Trophoblast cell (in vitro differentiated cells and primary cell): ENCODE data around the gene NOC2L.
"Not testable (repeated sequence)": the region's sequence is repeated elsewhere in the genome, so short reads cannot be mapped to it uniquely, and the experiment has no call there.

ENCODE experiments used
- DNase-seq, 2 donors: peaks; one replicate each; pipeline ENCODE4 v3.0.0-alpha.2; 2016
- H2AFZ ChIP-seq: 2 replicates; pipeline ENCODE4 v1.6.1; 2013; ENCODE audit warnings: low read length, moderate library complexity, mild to moderate bottlenecking; ENCODE audit not compliant: insufficient read depth, poor library complexity
- H2AK5ac ChIP-seq: 2 replicates; pipeline ENCODE4 v1.6.1; 2013; ENCODE audit warnings: mild to moderate bottlenecking, low read length
- H2BK120ac ChIP-seq: 2 replicates; pipeline ENCODE4 v1.6.1; 2013; ENCODE audit warnings: low read length, mild to moderate bottlenecking, moderate library complexity; ENCODE audit not compliant: insufficient read depth, poor library complexity
- H2BK12ac ChIP-seq: 2 replicates; pipeline ENCODE4 v1.6.1; 2013; ENCODE audit warnings: mild to moderate bottlenecking, low read length, moderate library complexity
- H2BK5ac ChIP-seq: 2 replicates; pipeline ENCODE4 v1.6.1; 2013; ENCODE audit warnings: low read length, low read depth, moderate library complexity, mild to moderate bottlenecking; ENCODE audit not compliant: poor library complexity
- H3K14ac ChIP-seq: 2 replicates; pipeline ENCODE4 v1.6.1; 2013; ENCODE audit warnings: mild to moderate bottlenecking, low read length
- H3K18ac ChIP-seq: 2 replicates; pipeline ENCODE4 v1.6.1; 2013; ENCODE audit warnings: mild to moderate bottlenecking, low read length
- H3K23ac ChIP-seq: 2 replicates; pipeline ENCODE4 v1.6.1; 2013; ENCODE audit warnings: low read length
- H3K27ac ChIP-seq: 2 replicates; pipeline ENCODE4 v1.5.1; 2013; ENCODE audit warnings: low read depth, mild to moderate bottlenecking, inconsistent platforms, low read length, moderate library complexity
- H3K27me3 ChIP-seq: 2 replicates; pipeline ENCODE4 v1.6.1; 2013; ENCODE audit warnings: inconsistent platforms, mild to moderate bottlenecking, low read length, moderate library complexity; ENCODE audit not compliant: insufficient read depth
- H3K36me3 ChIP-seq, 2 experiments: 1 replicate in 1 of 2; 2 replicates in 1 of 2; pipeline ENCODE4 v1.6.1; 2013; ENCODE audit warnings: low read length in 2 of 2, mild to moderate bottlenecking in 2 of 2, moderate library complexity in 1 of 2; ENCODE audit not compliant: insufficient read depth in 2 of 2, control insufficient read depth in 1 of 2
- H3K4ac ChIP-seq: 2 replicates; pipeline ENCODE4 v1.6.1; 2013; ENCODE audit warnings: low read depth, mild to moderate bottlenecking, low read length, moderate library complexity
- H3K4me1 ChIP-seq, 2 experiments: 1 replicate in 1 of 2; 2 replicates in 1 of 2; pipeline ENCODE4 v1.6.1; 2013; ENCODE audit warnings: low read length in 2 of 2, mild to moderate bottlenecking in 2 of 2, moderate library complexity in 1 of 2; ENCODE audit not compliant: insufficient read depth in 2 of 2, control insufficient read depth in 1 of 2
- H3K4me2 ChIP-seq: 2 replicates; pipeline ENCODE4 v1.6.1; 2013; ENCODE audit warnings: inconsistent platforms, mild to moderate bottlenecking, low read length, moderate library complexity
- H3K4me3 ChIP-seq: 2 replicates; pipeline ENCODE4 v1.5.1; 2013; ENCODE audit warnings: mild to moderate bottlenecking, low read depth, low read length, inconsistent platforms
- H3K79me1 ChIP-seq: one replicate; pipeline ENCODE4 v1.6.1; 2013; ENCODE audit warnings: low read length
- H3K79me2 ChIP-seq: 2 replicates; pipeline ENCODE4 v1.6.1; 2013; ENCODE audit warnings: low read length, mild to moderate bottlenecking; ENCODE audit not compliant: control insufficient read depth, insufficient read depth, poor library complexity
- H3K9ac ChIP-seq: 2 replicates; pipeline ENCODE4 v1.6.1; 2013; ENCODE audit warnings: mild to moderate bottlenecking, low read length
- H3K9me3 ChIP-seq: 2 replicates; pipeline ENCODE4 v1.6.1; 2013; ENCODE audit warnings: low read depth, mild to moderate bottlenecking, control low read depth, inconsistent platforms, low read length; ENCODE audit not compliant: insufficient read depth
- H4K12ac ChIP-seq: 2 replicates; pipeline ENCODE4 v1.6.1; 2013; ENCODE audit warnings: low read depth, mild to moderate bottlenecking, low read length, moderate library complexity
- H4K8ac ChIP-seq: 2 replicates; pipeline ENCODE4 v1.6.1; 2013; ENCODE audit warnings: low read depth, mild to moderate bottlenecking, low read length, moderate library complexity
- H4K91ac ChIP-seq: one replicate; pipeline ENCODE4 v1.6.1; 2013; ENCODE audit warnings: low read depth, mild to moderate bottlenecking, low read length, moderate library complexity
- WGBS: extraction: QIAGEN DNeasy Blood & Tissue Kit; methylation state at CpG from one replicate; pipeline ENCODE4 v1.1.7; 2013; ENCODE audit warnings: missing lambda C conversion rate; ENCODE audit not compliant: insufficient read length, insufficient coverage; ENCODE audit errors: extremely low coverage; 5-methylcytosine and 5-hydroxymethylcytosine counted together

NOC2L gene

DNA sequence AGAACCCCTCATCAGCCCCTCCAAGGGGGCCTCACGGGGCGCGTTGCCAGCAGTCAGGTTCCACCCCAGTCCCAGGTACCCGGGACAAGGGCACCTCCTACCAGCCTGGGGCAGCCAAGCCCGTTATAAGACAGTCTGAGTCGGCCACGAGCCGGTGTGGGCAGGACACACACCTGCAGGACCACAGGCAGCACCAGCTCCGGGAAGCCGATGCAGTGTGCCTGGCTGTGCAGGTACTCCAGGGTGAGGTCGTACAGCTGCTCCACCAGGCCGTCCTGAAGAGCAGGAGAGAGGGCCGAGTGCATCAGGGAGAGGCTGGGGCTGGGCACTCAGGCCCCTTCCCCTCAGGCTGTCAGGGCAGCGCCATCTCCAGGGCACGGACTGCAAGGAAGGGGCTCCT, 11.1 kb downstream of the NOC2L start:
- Histone ChIP-seq H3K9ac (no peak overlapping the region), H2BK120ac (no peak overlapping the region), H3K18ac (no peak overlapping the region), H2BK5ac (no peak overlapping the region), H3K4me3 (no peak overlapping the region), H2AK5ac (no peak overlapping the region), H3K27me3 (no peaks in the 10 kb centered on the region), H3K79me1 (no peaks in the 10 kb centered on the region), H4K8ac (no peak overlapping the region), H3K36me3 (peaks cover 83 to 89% of the 10 kb centered on the region in 2 experiments), H3K79me2 (no peaks in the 10 kb centered on the region), H3K4me2 (no peak overlapping the region), H4K91ac (no peak overlapping the region), H3K23ac (no peak overlapping the region), H3K4me1 (peaks cover 2 to 3% of the 10 kb centered on the region in 2 experiments), H3K4ac (no peak overlapping the region), H3K27ac (no peak overlapping the region), H2BK12ac (no peak overlapping the region), H3K9me3 (peaks cover 6% of the 10 kb centered on the region), H2AFZ (no peak overlapping the region), H4K12ac (no peak overlapping the region), H3K14ac (no peak overlapping the region)
- DNase-seq, result no peak
- WGBS, result no CpG with 5 or more reads among the region's 15 CpGs

GRCh38 chr1:946811-947210, 12.2 kb downstream of the NOC2L start:
- H3K23ac ChIP-seq, H4K12ac ChIP-seq, H3K18ac ChIP-seq, H3K9ac ChIP-seq, H2BK120ac ChIP-seq, H3K27me3 ChIP-seq, H2AK5ac ChIP-seq, H3K9me3 ChIP-seq, H3K27ac ChIP-seq, H3K79me2 ChIP-seq, H4K91ac ChIP-seq, H3K4me2 ChIP-seq, H3K4ac ChIP-seq, H2AFZ ChIP-seq, H2BK12ac ChIP-seq, H3K79me1 ChIP-seq, H4K8ac ChIP-seq, H3K4me3 ChIP-seq, DNase-seq, H2BK5ac ChIP-seq, H3K14ac ChIP-seq: not testable (repeated sequence)
- Histone ChIP-seq H3K4me1 (peaks cover 11 to 12% of the 10 kb centered on the region in 2 experiments), H3K36me3 (peaks cover 72 to 77% of the 10 kb centered on the region in 2 experiments)
- no CpG with 5 or more reads among the region's 13 CpGs for WGBS

- peaks cover 6% of the 10 kb centered on the region for H3K9me3 ChIP-seq
- H2BK5ac ChIP-seq, result no peak overlapping the region
- no peak overlapping the region for H3K27ac ChIP-seq
- H3K36me3 ChIP-seq, result peaks cover 63 to 69% of the 10 kb centered on the region in 2 experiments
- no peak overlapping the region for H2BK12ac ChIP-seq
- no peak overlapping the region for H3K23ac ChIP-seq
- H4K12ac ChIP-seq, result no peak overlapping the region
- no peak overlapping the region for H3K14ac ChIP-seq
- no peak overlapping the region for H2AK5ac ChIP-seq
- H3K4me2 ChIP-seq, result no peak overlapping the region
- H3K18ac ChIP-seq, result no peak overlapping the region
- H2BK120ac ChIP-seq, result no peak overlapping the region
- H3K27me3 ChIP-seq, result no peaks in the 10 kb centered on the region
- H3K4me1 ChIP-seq, result peaks cover 16 to 18% of the 10 kb centered on the region in 2 experiments
- WGBS, result no CpG with 5 or more reads among the region's 29 CpGs
- no peak overlapping the region for H3K4me3 ChIP-seq
- peaks cover 13% of the 10 kb centered on the region for H3K79me1 ChIP-seq
- DNase-seq, result no peak
- no peak overlapping the region for H4K91ac ChIP-seq
- H3K9ac ChIP-seq, result no peak overlapping the region
- no peak overlapping the region for H4K8ac ChIP-seq
- H3K79me2 ChIP-seq, result no peaks in the 10 kb centered on the region
- no peak overlapping the region for H2AFZ ChIP-seq
- no peak overlapping the region for H3K4ac ChIP-seq
Observed at GRCh38 chr1:945688-946556, 13.1 kb downstream of the NOC2L start.

DNA sequence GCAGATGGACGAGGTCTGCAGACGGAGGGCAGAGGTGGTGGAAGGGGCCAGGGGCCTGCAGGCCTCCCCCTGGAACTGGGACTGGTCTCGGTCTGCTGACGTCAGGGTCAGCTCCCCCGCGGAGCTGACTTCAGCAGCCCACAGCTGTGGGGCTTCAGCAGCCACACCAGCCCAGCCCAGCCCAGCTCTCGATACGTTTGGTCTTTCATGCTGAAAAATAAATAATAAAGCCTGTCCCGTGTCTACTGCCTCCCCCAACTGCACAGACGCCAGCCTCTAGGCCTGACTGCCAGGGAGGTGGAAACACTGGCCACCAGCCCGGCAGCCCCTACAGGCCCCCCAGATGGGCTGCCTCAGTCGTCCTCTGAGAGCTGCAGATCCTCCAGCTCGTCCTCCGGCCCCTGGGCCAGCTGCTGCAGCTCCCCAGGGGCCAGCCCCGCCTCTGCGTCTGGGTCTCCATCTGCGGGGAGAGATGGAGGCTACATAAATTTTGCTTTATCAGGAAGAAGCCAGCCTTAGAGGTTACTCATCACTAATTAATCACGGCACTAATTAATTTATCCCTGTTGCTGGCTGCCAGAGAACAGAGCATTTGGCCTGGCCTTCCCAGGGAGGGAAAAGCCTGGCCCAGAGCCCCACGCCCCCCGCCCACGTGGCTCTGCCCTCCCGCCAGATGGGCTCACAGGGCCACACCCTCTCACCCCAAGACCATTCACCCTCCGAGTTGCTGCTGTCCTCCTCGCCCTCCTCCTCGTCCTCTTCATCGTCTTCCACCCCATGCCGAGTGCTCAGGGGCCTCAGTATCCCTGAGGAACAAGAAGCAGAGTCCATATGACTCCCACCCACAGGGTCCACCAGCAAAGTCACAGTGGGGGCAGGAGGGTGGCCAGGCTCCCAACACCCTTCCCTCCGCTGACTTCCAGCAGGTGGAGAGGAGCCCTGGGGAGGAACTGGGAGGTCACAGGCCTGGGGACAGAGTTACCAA, 14.4 kb downstream of the NOC2L start:
- H3K79me1 ChIP-seq, result peaks cover 22% of the 10 kb centered on the region
- peaks cover 27% of the 10 kb centered on the region in 2 experiments for H3K4me1 ChIP-seq
- no CpG with 5 or more reads among the region's 28 CpGs for WGBS

More for the DNA sequence above, 14.4 kb downstream of the NOC2L start:
- no peak overlapping the region for H3K27ac ChIP-seq
- H2AK5ac ChIP-seq, result no peak overlapping the region
- no peak overlapping the region for H3K18ac ChIP-seq
- peaks cover 4% of the 10 kb centered on the region for H3K79me2 ChIP-seq
- H3K9ac ChIP-seq, result no peak overlapping the region
- DNase-seq, result no peak
- H3K27me3 ChIP-seq, result peaks cover 2% of the 10 kb centered on the region
- peaks cover 50 to 56% of the 10 kb centered on the region in 2 experiments for H3K36me3 ChIP-seq
- no peak overlapping the region for H3K23ac ChIP-seq
- H4K12ac ChIP-seq, result no peak overlapping the region
- no peak overlapping the region for H2AFZ ChIP-seq
- H3K9me3 ChIP-seq, result no peaks in the 10 kb centered on the region
- H2BK120ac ChIP-seq, result no peak overlapping the region
- no peak overlapping the region for H3K4ac ChIP-seq
- no peak overlapping the region for H2BK12ac ChIP-seq
- H4K91ac ChIP-seq, result no peak overlapping the region
- H2BK5ac ChIP-seq, result no peak overlapping the region
- H3K4me2 ChIP-seq, result no peak overlapping the region
- H3K14ac ChIP-seq, result no peak overlapping the region
- H3K4me3 ChIP-seq, result no peak overlapping the region
- H4K8ac ChIP-seq, result no peak overlapping the region
